GM19328 (cell line): ENCODE results near the gene PLD3.
"Not testable (repeated sequence)": the region's sequence is repeated elsewhere in the genome, so short reads cannot be mapped to it uniquely, and the experiment has no call there.

ENCODE experiments used
- ATAC-seq: cut with Tn5 transposase; IDR thresholded peaks from one replicate; pipeline ENCODE4 v1.9.1; 2021; ENCODE audit warnings: mild to moderate bottlenecking, moderate library complexity; ENCODE audit not compliant: unreplicated experiment

Gene PLD3

GRCh38 chr19:40362160-40362559, 13.7 kb downstream of the PLD3 start:
- no peak for ATAC-seq

- ATAC-seq, result no peak
Measured at GRCh38 chr19:40363069-40363468, 14.6 kb downstream of the PLD3 start.

- ATAC-seq, result no peak
Measured at GRCh38 chr19:40365010-40365409, 16.5 kb downstream of the PLD3 start.

- no peak for ATAC-seq
Measured at GRCh38 chr19:40365613-40366401, 17.3 kb downstream of the PLD3 start.

- ATAC-seq, result no peak
Measured at GRCh38 chr19:40366697-40367561, 18.4 kb downstream of the PLD3 start.

GRCh38 chr19:40367577-40368434, 19.3 kb downstream of the PLD3 start:
- ATAC-seq, result no peak

GRCh38 chr19:40369797-40370196, 21.3 kb downstream of the PLD3 start:
- ATAC-seq, result no peak

- not testable (repeated sequence) for ATAC-seq
Measured at GRCh38 chr19:40370253-40370652, 21.8 kb downstream of the PLD3 start.

GRCh38 chr19:40370997-40371801, 22.7 kb downstream of the PLD3 start:
- no peak for ATAC-seq

- ATAC-seq, result no peak
Measured at GRCh38 chr19:40371802-40372122, 23.3 kb downstream of the PLD3 start.

GRCh38 chr19:40374084-40374483, 25.6 kb downstream of the PLD3 start:
- ATAC-seq, result no peak

- ATAC-seq, result no peak
Measured at GRCh38 chr19:40376286-40376862, 27.9 kb downstream of the PLD3 start.

- no peak for ATAC-seq
Measured at GRCh38 chr19:40377876-40378385, 29.4 kb downstream of the PLD3 start.

GRCh38 chr19:40378509-40378908, 30.0 kb downstream of the PLD3 start:
- ATAC-seq, result no peak

GRCh38 chr19:40379446-40380198, 31.1 kb downstream of the PLD3 start:
- ATAC-seq, result no peak

GRCh38 chr19:40380199-40381037, 31.9 kb downstream of the PLD3 start:
- no peak for ATAC-seq

- ATAC-seq, result no peak
Measured at GRCh38 chr19:40381321-40381720, 32.8 kb downstream of the PLD3 start.

GRCh38 chr19:40383668-40384248, 35.3 kb downstream of the PLD3 start:
- ATAC-seq, result no peak
